Activated CD4-positive, alpha-beta T cell treated with anti-CD3 and anti-CD28 coated beads for 36 hours (primary cell): ENCODE results near the gene NELL1. TPM values are rescaled to one million over a fixed set of nuclear protein-coding genes. Genes with fewer than 3 reads are reported as not detected.

Experiments
- ATAC-seq: fragments of 200-7000 bp; cut with Tn5 transposase; one replicate; pipeline ENCODE4 v1.10.0; 2021; ENCODE audit warnings: mild to moderate bottlenecking, moderate library complexity
- CTCF ChIA-PET: fragments of 350-600 bp; sonication (Branson Sonifier 250); formaldehyde crosslinking; loops from one replicate; lab custom pipeline; 2021; ENCODE audit warnings: antibody characterized with exemption; lab: Charles Lee
- POLR2A ChIA-PET: fragments of 350-600 bp; sonication (Branson Sonifier 250); formaldehyde crosslinking; loops from one replicate; lab custom pipeline; 2021; ENCODE audit warnings: antibody characterized with exemption, inconsistent platforms; lab: Charles Lee
- DNase-seq: peaks from one replicate; pipeline ENCODE4 v3.0.0-alpha.2; 2020
- H3K27ac Mint-ChIP-seq: one replicate; pipeline ENCODE4 v1.8.0; 2021; ENCODE audit warnings: mixed read lengths
- H3K27me3 Mint-ChIP-seq: one replicate; pipeline ENCODE4 v1.8.0; 2021; ENCODE audit warnings: mixed read lengths
- H3K36me3 Mint-ChIP-seq: one replicate; pipeline ENCODE4 v1.8.0; 2021; ENCODE audit warnings: low read depth, mixed read lengths
- H3K4me1 Mint-ChIP-seq: one replicate; pipeline ENCODE4 v1.8.0; 2021; ENCODE audit warnings: mixed read lengths
- H3K4me3 Mint-ChIP-seq: one replicate; pipeline ENCODE4 v1.8.0; 2021; ENCODE audit warnings: mild to moderate bottlenecking, moderate library complexity, mixed read lengths
- H3K9me3 Mint-ChIP-seq: one replicate; pipeline ENCODE4 v1.8.0; 2021; ENCODE audit warnings: low read depth, mixed read lengths
- intact Hi-C, 2 experiments: fragments of 100-400 bp; cut with DNase I in 1 of 2; cut with micrococcal nuclease in 1 of 2; formaldehyde crosslinking; loops; one replicate each; pipeline versions ENCODE4 v1.14.2 to v1.15.1; 2022 to 2024; cut with DNase I, micrococcal nuclease
- total RNA-seq, 2 experiments: library from RNA; stranded (reverse); gene quantifications; one replicate each; pipeline ENCODE4 v1.2.3, GENCODE V29; 2021

NELL1 gene
- total RNA-seq, 2 experiments from 2014 or later: not detected

DNA sequence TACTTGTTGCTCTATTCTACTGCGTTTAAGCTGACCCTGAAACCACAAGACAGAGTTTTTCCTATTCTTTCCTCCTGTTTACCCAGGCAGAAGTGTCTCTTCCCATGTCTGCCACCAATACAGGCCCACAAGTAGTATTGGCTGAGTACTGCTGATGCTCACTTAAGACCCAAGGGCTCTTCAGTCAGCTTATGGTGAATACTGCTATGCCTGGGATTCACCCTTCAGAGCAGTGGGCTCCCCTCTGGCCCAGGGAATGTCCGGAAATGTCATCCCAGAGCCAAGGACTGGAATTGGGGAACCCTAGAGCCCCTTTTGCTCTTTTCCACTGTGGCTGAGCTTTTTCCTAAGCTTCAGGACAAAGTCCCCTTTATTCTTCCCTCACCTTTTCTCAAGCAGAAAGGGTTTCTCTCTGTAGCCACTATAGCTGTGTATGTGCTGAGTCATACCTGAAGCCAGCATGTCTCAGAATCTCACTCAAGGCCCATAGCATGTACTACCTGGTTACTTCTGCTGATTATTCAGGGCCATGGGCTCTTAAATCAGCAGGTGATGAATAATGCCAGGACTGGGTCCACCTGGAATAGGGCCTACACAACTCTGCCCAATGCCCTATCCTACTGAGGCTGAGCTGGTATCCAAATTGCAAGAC lies 777.7 kb downstream of the NELL1 start:
- Mint-ChIP-seq H3K9me3 (peaks cover 4% of the 10 kb centered on the region), H3K4me1 (no peaks in the 10 kb centered on the region), H3K27me3 (no peaks in the 10 kb centered on the region), H3K27ac (no peak overlapping the region), H3K4me3 (no peak overlapping the region), H3K36me3 (no peaks in the 10 kb centered on the region)
- DNase-seq: no peak
- ChIA-PET CTCF (no interaction called here), POLR2A (no interaction called here)
- intact Hi-C loops: no loop called here
- ATAC-seq: no peak

DNA sequence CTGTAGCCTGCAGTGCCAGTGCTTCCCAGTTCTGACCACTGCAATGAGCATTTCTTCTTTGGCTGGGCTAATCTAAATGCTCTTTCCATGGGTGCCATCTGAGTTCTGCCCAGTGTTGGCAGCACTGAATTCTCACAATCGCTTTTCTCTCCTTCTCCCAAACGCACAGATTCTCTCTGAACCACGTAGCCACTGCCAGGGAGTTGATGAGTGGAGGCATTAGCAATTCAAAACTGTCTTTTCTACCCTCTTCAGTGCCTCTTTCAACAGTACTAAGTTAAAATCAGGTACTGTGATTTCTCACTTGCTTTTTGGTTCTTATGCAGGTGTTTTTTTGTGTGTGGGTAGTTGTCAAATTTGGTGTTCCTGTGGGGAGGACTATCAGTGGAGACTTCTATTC lies 778.5 kb downstream of the NELL1 start:
- ChIA-PET POLR2A (no interaction called here), CTCF (no interaction called here)
- no peak overlapping the region for H3K27ac Mint-ChIP-seq
- DNase-seq (no peak), ATAC-seq (no peak)
- no peaks in the 10 kb centered on the region for H3K36me3 Mint-ChIP-seq
- H3K9me3 Mint-ChIP-seq: peaks cover 4% of the 10 kb centered on the region
- H3K4me1 Mint-ChIP-seq: no peaks in the 10 kb centered on the region
- H3K4me3 Mint-ChIP-seq: no peak overlapping the region
- intact Hi-C loops: no loop called here
- H3K27me3 Mint-ChIP-seq: no peaks in the 10 kb centered on the region

DNA sequence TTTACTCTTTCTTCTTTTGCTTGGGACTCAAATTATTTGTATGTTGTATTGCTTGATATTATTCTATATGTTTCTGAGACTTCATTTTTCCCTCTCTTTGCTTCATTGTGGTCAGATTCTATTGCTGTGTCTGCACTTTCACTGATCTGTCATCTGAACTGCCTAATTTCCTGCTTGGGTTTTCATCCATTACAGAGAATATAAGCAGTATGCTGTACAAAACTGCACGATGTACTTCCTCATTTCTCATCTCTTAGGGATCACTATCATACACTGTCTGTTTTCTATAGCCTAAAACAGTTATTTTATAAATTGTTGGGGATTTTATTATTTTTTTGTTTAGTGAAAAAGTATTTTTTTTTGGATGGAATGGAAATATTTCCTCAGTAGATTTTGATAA lies 786.8 kb downstream of the NELL1 start:
- Mint-ChIP-seq H3K27ac (no peak overlapping the region), H3K27me3 (no peaks in the 10 kb centered on the region), H3K4me3 (no peak overlapping the region), H3K9me3 (peaks cover 7% of the 10 kb centered on the region), H3K36me3 (no peaks in the 10 kb centered on the region), H3K4me1 (no peaks in the 10 kb centered on the region)
- POLR2A ChIA-PET: no interaction called here
- intact Hi-C loops: no loop called here
- ATAC-seq (no peak), DNase-seq (no peak)
- CTCF ChIA-PET: no interaction called here

DNA sequence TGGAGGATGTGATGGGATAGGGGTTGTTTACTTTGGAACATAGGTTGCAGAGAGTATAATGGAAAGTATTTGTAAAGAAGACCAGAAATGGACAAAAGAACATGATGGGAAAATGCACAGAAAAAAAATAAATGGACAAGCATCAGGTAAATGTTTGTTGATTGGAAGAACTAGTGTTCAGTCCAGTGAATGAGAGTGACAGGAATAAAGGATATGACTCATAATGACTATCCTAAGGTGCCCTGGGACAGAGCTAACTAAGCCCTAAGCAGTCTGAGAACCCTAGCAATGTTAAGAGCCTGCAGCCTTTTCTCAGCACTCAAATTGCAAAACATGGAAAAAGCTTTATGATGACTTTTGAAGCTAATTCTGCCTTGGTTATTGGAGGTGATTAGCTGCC lies 790.7 kb downstream of the NELL1 start:
- Mint-ChIP-seq H3K4me3 (no peak overlapping the region), H3K36me3 (no peaks in the 10 kb centered on the region), H3K27me3 (no peaks in the 10 kb centered on the region), H3K4me1 (no peaks in the 10 kb centered on the region), H3K27ac (no peak overlapping the region), H3K9me3 (peaks cover 4% of the 10 kb centered on the region)
- ATAC-seq (no peak), DNase-seq (no peak)
- intact Hi-C loops: no loop called here
- CTCF ChIA-PET: no interaction called here
- POLR2A ChIA-PET: no interaction called here

DNA sequence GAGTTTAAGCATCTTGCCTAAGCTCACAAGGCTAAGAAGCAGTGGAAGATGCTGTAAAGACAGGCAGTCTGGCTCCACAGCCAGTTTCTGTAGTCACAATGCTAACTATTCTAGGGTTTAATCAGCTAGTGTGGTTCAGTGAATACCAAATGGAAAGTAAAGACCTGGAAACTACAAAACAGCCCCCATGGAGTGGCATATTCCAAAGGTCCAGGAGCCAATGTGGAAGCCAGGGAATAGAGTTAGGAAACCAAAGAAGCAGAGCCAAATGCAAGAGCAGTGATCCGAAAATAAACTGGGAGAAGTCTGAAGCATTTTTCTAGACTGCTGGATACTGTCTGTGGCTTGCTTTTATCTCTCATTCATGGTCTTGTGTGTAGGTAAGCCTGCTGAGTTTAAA lies 792.3 kb downstream of the NELL1 start:
- H3K4me3 Mint-ChIP-seq: no peak overlapping the region
- DNase-seq (no peak), ATAC-seq (no peak)
- no peaks in the 10 kb centered on the region for H3K4me1 Mint-ChIP-seq
- POLR2A ChIA-PET: no interaction called here
- H3K9me3 Mint-ChIP-seq: no peaks in the 10 kb centered on the region
- CTCF ChIA-PET: no interaction called here
- H3K27ac Mint-ChIP-seq: no peak overlapping the region
- no peaks in the 10 kb centered on the region for H3K36me3 Mint-ChIP-seq
- intact Hi-C loops: no loop called here
- no peaks in the 10 kb centered on the region for H3K27me3 Mint-ChIP-seq

DNA sequence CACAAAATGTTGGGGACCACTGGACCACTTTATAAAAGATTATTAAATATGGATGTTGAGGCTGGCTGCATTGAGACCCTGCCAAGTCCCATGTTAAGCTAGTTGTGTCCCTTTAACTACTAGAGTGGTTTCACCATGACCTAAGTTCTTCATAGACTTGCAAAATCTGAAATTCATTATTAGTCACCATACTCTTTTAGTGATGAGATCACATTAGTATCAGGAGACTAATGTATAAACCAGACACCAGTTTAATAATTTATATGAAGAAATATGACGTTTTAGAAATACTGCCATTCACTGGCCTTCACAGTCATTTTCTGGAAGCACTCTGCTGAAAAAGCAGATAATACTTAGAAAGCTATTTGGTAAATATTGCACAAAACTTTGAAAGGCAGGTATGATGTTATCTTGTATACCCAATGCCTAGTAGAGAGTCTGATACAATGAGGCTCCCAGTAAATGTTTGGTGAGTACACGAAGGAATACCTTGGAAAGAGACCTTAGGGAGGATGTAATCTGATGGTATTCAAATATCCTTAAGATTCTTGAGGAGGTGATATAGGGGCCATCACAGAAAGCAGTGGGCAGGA lies 795.3 kb downstream of the NELL1 start:
- H3K27ac Mint-ChIP-seq: no peak overlapping the region
- H3K4me3 Mint-ChIP-seq: no peak overlapping the region
- ChIA-PET CTCF (no interaction called here), POLR2A (no interaction called here)
- DNase-seq: no peak
- H3K4me1 Mint-ChIP-seq: no peaks in the 10 kb centered on the region
- no peaks in the 10 kb centered on the region for H3K36me3 Mint-ChIP-seq
- intact Hi-C loops: no loop called here
- no peaks in the 10 kb centered on the region for H3K27me3 Mint-ChIP-seq
- no peaks in the 10 kb centered on the region for H3K9me3 Mint-ChIP-seq
- no peak for ATAC-seq

DNA sequence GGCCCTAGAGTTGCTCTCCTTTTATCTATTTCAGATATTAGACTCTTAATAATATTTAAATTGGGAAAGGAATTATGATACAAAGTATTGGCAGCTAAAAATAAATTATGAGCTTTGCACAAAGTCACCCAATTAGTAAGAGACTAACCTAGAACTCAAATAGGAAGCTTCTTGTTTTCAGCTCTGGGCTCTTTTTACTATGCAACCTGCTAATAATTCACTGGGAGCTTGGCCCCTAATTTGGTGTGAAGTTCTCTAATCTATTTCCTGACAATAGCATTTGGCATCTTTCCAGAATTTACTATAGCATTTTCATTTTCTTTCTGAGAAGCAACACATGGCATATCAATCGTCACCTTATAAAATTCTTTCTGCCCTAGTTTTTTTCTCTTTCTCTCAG lies 795.8 kb downstream of the NELL1 start:
- H3K4me3 Mint-ChIP-seq: no peak overlapping the region
- DNase-seq (no peak), ATAC-seq (no peak)
- H3K9me3 Mint-ChIP-seq: peaks cover under 1% of the 10 kb centered on the region
- no peaks in the 10 kb centered on the region for H3K27me3 Mint-ChIP-seq
- no peak overlapping the region for H3K27ac Mint-ChIP-seq
- H3K4me1 Mint-ChIP-seq: no peaks in the 10 kb centered on the region
- CTCF ChIA-PET: no interaction called here
- POLR2A ChIA-PET: no interaction called here
- H3K36me3 Mint-ChIP-seq: no peaks in the 10 kb centered on the region
- intact Hi-C loops: no loop called here

DNA sequence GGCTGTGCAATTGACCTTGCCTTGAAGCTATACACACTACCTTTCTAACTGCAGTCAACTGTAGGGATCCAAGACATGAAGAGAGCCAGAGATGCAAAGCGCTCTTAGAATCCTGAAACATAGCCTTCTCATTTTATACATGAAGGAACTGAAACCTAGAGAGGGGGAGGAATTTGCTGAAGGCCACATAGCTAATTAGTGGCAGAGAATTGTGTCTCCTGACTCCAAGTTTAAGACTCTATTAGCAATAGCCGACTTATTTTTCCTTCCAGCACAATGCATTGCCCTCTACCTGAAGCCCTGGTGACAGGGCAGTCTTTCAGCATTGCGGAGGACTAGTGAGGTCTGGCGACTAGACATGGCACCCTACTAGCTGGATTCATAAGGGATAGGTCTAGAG lies 796.5 kb downstream of the NELL1 start:
- intact Hi-C loops: no loop called here
- CTCF ChIA-PET: interaction anchor here (0.7 kb wide), 1 partner anchor 585 kb away, joined by 4 read pairs; no protein-coding TSS in a partner anchor
- ATAC-seq: no peak

DNA sequence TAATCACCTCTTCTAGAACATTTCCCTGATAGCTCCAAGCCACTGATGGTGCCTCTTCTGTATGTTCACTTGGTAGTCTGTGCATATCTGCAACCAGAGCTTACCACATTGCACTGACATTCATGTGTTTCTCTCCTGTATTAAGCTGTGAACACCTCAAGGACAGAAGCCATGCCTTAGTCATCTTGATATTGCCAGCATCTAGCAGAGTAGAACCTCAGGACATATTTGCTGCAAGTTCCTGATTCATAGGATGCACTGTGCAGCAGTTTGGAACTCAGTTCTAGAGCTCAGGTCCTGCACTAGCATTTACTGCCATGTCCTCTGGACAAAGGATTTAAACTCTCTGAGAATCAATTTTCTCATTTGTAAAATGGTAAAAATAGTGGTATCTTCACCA lies 801.1 kb downstream of the NELL1 start:
- H3K36me3 Mint-ChIP-seq: no peaks in the 10 kb centered on the region
- no peak overlapping the region for H3K27ac Mint-ChIP-seq
- no peaks in the 10 kb centered on the region for H3K27me3 Mint-ChIP-seq
- peaks cover 3% of the 10 kb centered on the region for H3K9me3 Mint-ChIP-seq
- no peak for ATAC-seq
- ChIA-PET POLR2A (no interaction called here), CTCF (no interaction called here)
- intact Hi-C loops: no loop called here
- no peak overlapping the region for H3K4me3 Mint-ChIP-seq
- no peak for DNase-seq
- no peaks in the 10 kb centered on the region for H3K4me1 Mint-ChIP-seq

More for the DNA sequence above, 796.5 kb downstream of the NELL1 start:
- Mint-ChIP-seq H3K4me3 (no peak overlapping the region), H3K27ac (no peak overlapping the region), H3K36me3 (no peaks in the 10 kb centered on the region), H3K4me1 (no peaks in the 10 kb centered on the region), H3K27me3 (no peaks in the 10 kb centered on the region), H3K9me3 (peaks cover 3% of the 10 kb centered on the region)
- POLR2A ChIA-PET: no interaction called here
- no peak for DNase-seq

DNA sequence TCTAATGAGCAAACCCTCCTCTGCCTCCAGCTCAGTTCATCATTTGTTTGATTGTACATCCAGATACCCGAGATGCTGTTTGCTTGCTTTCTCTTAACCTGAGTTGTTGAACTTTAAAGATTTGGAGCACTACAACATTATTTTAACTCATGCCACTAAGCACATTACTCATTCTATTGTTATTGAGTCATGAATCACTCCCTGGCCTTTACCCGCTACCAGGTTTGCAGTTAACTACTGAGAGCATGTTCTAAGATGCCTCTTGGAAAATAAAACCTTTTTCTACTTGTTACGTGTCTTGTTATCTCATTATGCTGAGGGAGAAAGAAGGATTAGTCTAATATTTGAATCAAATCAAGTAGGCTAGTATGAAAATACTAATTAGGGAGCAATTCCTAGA lies 802.9 kb downstream of the NELL1 start:
- H3K36me3 Mint-ChIP-seq: no peaks in the 10 kb centered on the region
- H3K4me3 Mint-ChIP-seq: no peak overlapping the region
- H3K27me3 Mint-ChIP-seq: no peaks in the 10 kb centered on the region
- ATAC-seq (no peak), DNase-seq (no peak)
- H3K4me1 Mint-ChIP-seq: no peaks in the 10 kb centered on the region
- intact Hi-C loops: no loop called here
- H3K9me3 Mint-ChIP-seq: peaks cover 3% of the 10 kb centered on the region
- no peak overlapping the region for H3K27ac Mint-ChIP-seq
- ChIA-PET POLR2A (no interaction called here), CTCF (interaction anchor here (0.8 kb wide), 1 partner anchor 285 kb away, joined by 5 read pairs; no protein-coding TSS in a partner anchor)

DNA sequence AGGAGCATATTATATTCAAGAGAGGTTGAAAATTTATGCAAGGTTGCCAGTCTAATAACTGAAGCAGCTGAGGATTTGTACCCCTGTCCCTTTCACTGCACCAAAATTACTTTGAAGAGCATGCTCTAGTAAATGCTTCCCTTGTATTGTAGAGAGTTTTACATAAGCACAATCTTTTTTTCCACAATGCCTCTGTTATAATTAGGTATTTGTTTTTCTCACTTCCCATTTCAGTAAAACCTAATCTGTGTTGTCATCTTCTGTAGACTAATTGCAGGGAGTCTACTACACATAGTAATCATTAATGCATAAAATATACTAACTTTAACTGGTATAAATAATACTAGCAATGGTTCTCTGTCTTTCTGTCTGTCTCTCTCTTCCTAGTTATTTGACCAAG lies 805.1 kb downstream of the NELL1 start:
- DNase-seq: no peak
- ATAC-seq: no peak
- POLR2A ChIA-PET: no interaction called here
- intact Hi-C loops: no loop called here
- H3K36me3 Mint-ChIP-seq: no peaks in the 10 kb centered on the region
- H3K27ac Mint-ChIP-seq: no peak overlapping the region
- CTCF ChIA-PET: no interaction called here
- H3K27me3 Mint-ChIP-seq: no peaks in the 10 kb centered on the region
- H3K9me3 Mint-ChIP-seq: peaks cover 3% of the 10 kb centered on the region
- no peak overlapping the region for H3K4me3 Mint-ChIP-seq
- H3K4me1 Mint-ChIP-seq: no peaks in the 10 kb centered on the region

DNA sequence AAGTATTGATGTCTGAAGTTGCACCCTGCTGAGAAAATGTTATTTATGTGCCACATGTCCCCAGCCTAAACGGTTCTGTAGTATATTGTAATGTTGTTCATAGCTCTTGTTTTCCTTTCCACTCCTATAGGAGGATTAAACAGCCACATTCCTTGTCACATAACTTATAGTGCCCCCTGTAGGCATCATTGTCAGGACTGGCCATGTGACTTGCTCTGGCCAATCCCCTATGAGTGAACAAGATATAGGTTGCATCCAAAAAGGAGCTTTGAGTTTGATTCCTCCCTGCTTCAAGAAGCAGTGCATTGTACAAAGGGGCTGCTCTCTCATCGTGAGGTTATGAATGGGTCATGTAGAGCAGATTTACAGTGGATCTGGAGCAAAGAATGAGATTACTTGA lies 805.9 kb downstream of the NELL1 start:
- ATAC-seq (no peak), DNase-seq (no peak)
- intact Hi-C loops: no loop called here
- CTCF ChIA-PET: no interaction called here
- Mint-ChIP-seq H3K36me3 (no peaks in the 10 kb centered on the region), H3K4me1 (no peaks in the 10 kb centered on the region), H3K27me3 (no peaks in the 10 kb centered on the region), H3K4me3 (no peak overlapping the region), H3K9me3 (peaks cover 2% of the 10 kb centered on the region), H3K27ac (no peak overlapping the region)
- POLR2A ChIA-PET: no interaction called here
